Esophagus (tissue), 2 donors: ENCODE measurements around the gene PRPF31. TPM values are rescaled to one million over a fixed set of nuclear protein-coding genes. Genes with fewer than 3 reads are reported as not detected.

Source experiments
- H3K27ac ChIP-seq, 2 donors: one replicate each; pipeline ENCODE4 v1.5.1; 2013; ENCODE audit warnings: low read depth in 2 of 2, mild to moderate bottlenecking in 2 of 2, inconsistent platforms in 1 of 2, low read length in 1 of 2, moderate library complexity in 1 of 2
- H3K27me3 ChIP-seq, 2 donors: one replicate each; pipeline ENCODE4 v1.6.1; 2013; ENCODE audit warnings: low read length in 2 of 2, control low read depth in 1 of 2, mild to moderate bottlenecking in 1 of 2; ENCODE audit not compliant: insufficient read depth in 2 of 2, control insufficient read depth in 1 of 2
- H3K36me3 ChIP-seq, 2 donors: one replicate each; pipeline ENCODE4 v1.6.1; 2013; ENCODE audit warnings: low read length in 1 of 2; ENCODE audit not compliant: control insufficient read depth in 2 of 2, insufficient read depth in 2 of 2
- H3K4me1 ChIP-seq, 2 donors: one replicate each; pipeline ENCODE4 v1.6.1; 2013; ENCODE audit warnings: low read length in 1 of 2; ENCODE audit not compliant: control insufficient read depth in 2 of 2, insufficient read depth in 2 of 2
- H3K4me3 ChIP-seq, 2 donors: one replicate each; pipeline ENCODE4 v1.5.1; 2013; ENCODE audit warnings: low read length in 2 of 2, mild to moderate bottlenecking in 2 of 2, low read depth in 1 of 2, moderate library complexity in 1 of 2
- H3K9me3 ChIP-seq, 2 donors: one replicate each; pipeline ENCODE4 v1.6.1; 2013; ENCODE audit warnings: mild to moderate bottlenecking in 2 of 2, low read depth in 1 of 2, low read length in 1 of 2, moderate library complexity in 1 of 2; ENCODE audit not compliant: control insufficient read depth in 2 of 2, insufficient read depth in 1 of 2
- WGBS, 2 donors: extraction: QIAGEN DNeasy Blood & Tissue Kit; methylation state at CpG; one replicate each; pipeline ENCODE4 v1.1.7; 2013; 5-methylcytosine and 5-hydroxymethylcytosine counted together
- polyA plus RNA-seq, 2 donors: library from polyadenylated mRNA; stranded (reverse); fragments of 200-250 nt; gene quantifications; one replicate each; pipeline ENCODE4 v1.2.3, GENCODE V29; 2013
- donor health status: healthy with polysubstance abuse.
- donor health status: Bipolar disorder and iron deficiency.

Gene PRPF31
- polyA plus RNA-seq, 2 donors = 38.9 to 44.3 TPM

GRCh38 chr19:54107876-54108490 is 7.6 kb upstream of the PRPF31 start:
- no peak overlapping the region for H3K4me3 ChIP-seq
- WGBS, 2 donors = 79 to 82% methylated on average over 19 to 21 of the region's 21 CpGs
- no peak overlapping the region for H3K27ac ChIP-seq

DNA sequence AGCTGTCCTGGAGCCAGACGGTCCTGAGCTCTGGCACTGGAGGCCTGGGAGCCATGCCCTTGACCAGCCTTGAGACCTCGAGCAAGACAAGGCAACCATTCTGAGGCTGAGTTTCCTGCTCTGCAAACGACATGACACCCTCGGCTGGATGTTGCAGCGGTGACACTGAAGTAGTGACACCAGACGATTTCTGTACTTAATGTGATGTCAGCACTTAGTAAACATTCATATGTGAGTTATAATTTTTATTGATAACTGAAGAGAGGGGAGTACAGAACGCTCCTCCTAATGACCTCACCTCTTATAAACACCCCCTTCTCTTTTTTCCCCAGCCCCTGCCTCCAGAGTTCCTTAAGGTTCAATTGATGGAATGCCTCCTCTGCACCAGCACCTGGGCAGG is 7.1 kb upstream of the PRPF31 start:
- no peak overlapping the region for H3K27ac ChIP-seq
- no peaks in the 10 kb centered on the region for H3K4me1 ChIP-seq
- H3K27me3 ChIP-seq = no peaks in the 10 kb centered on the region
- H3K9me3 ChIP-seq = no peaks in the 10 kb centered on the region
- peaks cover 4 to 45% of the 10 kb centered on the region in 2 donors for H3K36me3 ChIP-seq
- H3K4me3 ChIP-seq = no peak overlapping the region
- WGBS, 2 donors = 75 to 81% methylated on average over 7 of the region's 7 CpGs

More at GRCh38 chr19:54107876-54108490, 7.6 kb upstream of the PRPF31 start:
- Histone ChIP-seq H3K9me3 (no peaks in the 10 kb centered on the region), H3K27me3 (no peaks in the 10 kb centered on the region), H3K4me1 (no peaks in the 10 kb centered on the region), H3K36me3 (peaks cover 4 to 45% of the 10 kb centered on the region in 2 donors)

DNA sequence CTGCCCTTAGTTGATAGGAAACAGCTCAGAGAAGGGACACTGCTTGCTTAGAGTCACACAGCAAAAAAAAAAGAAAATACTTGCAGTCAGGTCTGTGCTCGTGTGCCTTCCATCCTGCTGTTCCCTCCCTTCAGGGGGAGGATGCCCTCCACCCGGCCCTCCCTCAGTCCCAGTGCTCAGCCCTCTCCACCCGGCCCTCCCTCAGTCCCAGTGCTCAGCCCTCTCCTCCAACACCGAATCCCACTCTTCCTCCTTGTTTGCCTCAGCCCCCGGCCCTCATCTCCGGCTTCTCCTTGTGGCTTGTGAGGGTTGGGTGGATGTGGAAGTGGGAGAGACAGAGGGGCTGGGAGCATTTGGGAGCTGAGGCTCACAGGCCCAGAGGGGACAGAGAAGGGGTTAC is 5.9 kb upstream of the PRPF31 start:
- Histone ChIP-seq H3K27ac (no peak overlapping the region), H3K36me3 (peaks cover 4 to 48% of the 10 kb centered on the region in 2 donors), H3K4me1 (peaks cover 3 to 8% of the 10 kb centered on the region in 2 donors), H3K4me3 (no peak overlapping the region), H3K27me3 (no peaks in the 10 kb centered on the region), H3K9me3 (no peaks in the 10 kb centered on the region)
- 74 to 78% methylated on average over 6 of the region's 6 CpGs for WGBS, 2 donors

GRCh38 chr19:54114340-54115108 is 1.0 kb upstream of the PRPF31 start:
- Histone ChIP-seq H3K27me3 (no peaks in the 10 kb centered on the region), H3K4me1 (peaks cover 7 to 14% of the 10 kb centered on the region in 2 donors), H3K36me3 (peaks cover 0 to 23% of the 10 kb centered on the region in 2 donors), H3K4me3 (peak overlapping the region; percentile 73 to 90), H3K9me3 (no peaks in the 10 kb centered on the region), H3K27ac (peak overlapping the region; percentile 92 to 98)
- WGBS, 2 donors = 21 to 22% methylated on average over 28 of the region's 28 CpGs

DNA sequence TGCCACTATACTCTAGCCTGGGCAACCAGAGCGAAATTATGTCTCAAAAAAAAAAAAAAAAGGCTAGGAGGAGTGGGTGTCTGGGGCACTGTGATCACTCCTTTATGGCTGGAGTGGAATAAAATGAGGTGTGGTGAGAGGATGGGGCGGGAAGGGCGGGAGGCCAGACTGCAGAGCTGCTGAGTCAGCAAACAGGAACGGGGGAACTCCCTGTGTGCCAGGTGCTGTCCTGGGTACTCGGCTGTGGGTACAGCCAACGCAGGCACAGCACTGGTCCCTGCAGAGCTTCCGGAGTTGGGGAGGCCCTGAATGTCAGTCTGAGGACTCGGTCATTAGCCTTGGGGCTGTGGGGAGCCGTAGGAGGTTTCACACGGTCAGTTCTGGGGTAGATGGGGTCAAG is 5.7 kb downstream of the PRPF31 start:
- H3K4me3 ChIP-seq = no peak overlapping the region
- H3K27me3 ChIP-seq = no peaks in the 10 kb centered on the region
- WGBS, 2 donors = 90 to 91% methylated on average over 10 of the region's 10 CpGs
- H3K27ac ChIP-seq = no peak overlapping the region
- H3K36me3 ChIP-seq = peaks cover 18 to 54% of the 10 kb centered on the region in 2 donors
- peaks cover 4% of the 10 kb centered on the region in 2 donors for H3K4me1 ChIP-seq
- H3K9me3 ChIP-seq = no peaks in the 10 kb centered on the region

DNA sequence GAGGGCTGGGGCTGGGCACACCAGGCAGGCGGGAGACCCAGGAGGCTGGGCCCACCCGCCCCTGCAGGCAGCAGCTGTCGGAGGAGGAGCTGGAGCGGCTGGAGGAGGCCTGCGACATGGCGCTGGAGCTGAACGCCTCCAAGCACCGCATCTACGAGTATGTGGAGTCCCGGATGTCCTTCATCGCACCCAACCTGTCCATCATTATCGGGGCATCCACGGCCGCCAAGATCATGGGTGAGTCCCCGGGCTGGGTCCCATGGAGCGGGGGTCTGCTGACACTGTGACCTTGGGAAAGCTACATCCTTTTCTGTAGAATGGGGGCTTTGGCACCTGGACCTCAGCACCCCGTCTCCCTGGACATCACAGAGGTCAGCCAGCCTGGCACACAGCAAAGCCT is 8.1 kb downstream of the PRPF31 start:
- Histone ChIP-seq H3K27ac (no peak overlapping the region), H3K27me3 (no peaks in the 10 kb centered on the region), H3K36me3 (peaks cover 33 to 61% of the 10 kb centered on the region in 2 donors), H3K4me1 (no peaks in the 10 kb centered on the region), H3K4me3 (no peak overlapping the region), H3K9me3 (no peaks in the 10 kb centered on the region)
- 91 to 95% methylated on average over 14 to 17 of the region's 17 CpGs for WGBS, 2 donors

- H3K4me1 ChIP-seq = no peaks in the 10 kb centered on the region
- no peaks in the 10 kb centered on the region for H3K27me3 ChIP-seq
- no peaks in the 10 kb centered on the region for H3K9me3 ChIP-seq
- no peak overlapping the region for H3K27ac ChIP-seq
- 92% methylated on average over 19 of the region's 19 CpGs for WGBS, 2 donors
- peaks cover 38 to 68% of the 10 kb centered on the region in 2 donors for H3K36me3 ChIP-seq
- H3K4me3 ChIP-seq = no peak overlapping the region
Observed at GRCh38 chr19:54124393-54124792, 8.8 kb downstream of the PRPF31 start.

- Histone ChIP-seq H3K4me1 (no peaks in the 10 kb centered on the region), H3K9me3 (no peaks in the 10 kb centered on the region), H3K27me3 (no peaks in the 10 kb centered on the region), H3K27ac (no peak overlapping the region), H3K4me3 (no peak overlapping the region), H3K36me3 (peaks cover 44 to 72% of the 10 kb centered on the region in 2 donors)
- WGBS, 2 donors = 87 to 88% methylated on average over 9 of the region's 9 CpGs
Observed at GRCh38 chr19:54125713-54126112, 10.2 kb downstream of the PRPF31 start.

DNA sequence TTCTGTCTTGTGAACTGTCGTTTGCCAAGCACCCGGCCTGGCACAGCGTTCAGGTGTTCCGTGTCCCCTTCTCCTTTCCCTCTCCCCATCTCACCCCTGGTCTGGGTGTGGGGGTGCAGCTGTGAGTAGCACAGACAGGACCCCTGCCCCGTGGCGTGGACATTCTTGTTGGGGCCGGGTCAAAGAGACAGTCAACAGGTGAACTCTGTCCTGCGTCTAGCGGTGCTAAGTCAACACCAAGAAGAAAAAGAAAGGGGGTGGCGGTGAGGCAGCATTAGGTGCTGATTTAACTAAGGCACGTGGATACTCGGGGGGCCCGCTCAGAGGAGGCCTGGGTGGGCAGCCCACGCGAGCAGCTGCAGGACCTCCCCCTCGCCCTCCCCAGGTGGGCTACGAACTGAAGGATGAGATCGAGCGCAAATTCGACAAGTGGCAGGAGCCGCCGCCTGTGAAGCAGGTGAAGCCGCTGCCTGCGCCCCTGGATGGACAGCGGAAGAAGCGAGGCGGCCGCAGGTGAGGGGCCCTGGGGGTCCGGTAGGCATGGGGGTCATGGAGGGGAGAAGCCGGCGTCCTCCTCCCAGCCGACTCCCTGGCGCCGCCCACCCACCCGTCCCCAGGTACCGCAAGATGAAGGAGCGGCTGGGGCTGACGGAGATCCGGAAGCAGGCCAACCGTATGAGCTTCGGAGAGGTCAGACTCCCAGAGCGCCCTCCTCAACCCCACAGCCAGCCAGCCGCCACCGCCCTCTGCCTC is 12.3 kb downstream of the PRPF31 start:
- Histone ChIP-seq H3K36me3 (peaks cover 45 to 68% of the 10 kb centered on the region in 2 donors), H3K9me3 (no peaks in the 10 kb centered on the region), H3K4me1 (no peaks in the 10 kb centered on the region), H3K27me3 (no peaks in the 10 kb centered on the region), H3K4me3 (no peak overlapping the region), H3K27ac (no peak overlapping the region)
- 92 to 93% methylated on average over 37 to 44 of the region's 44 CpGs for WGBS, 2 donors
